Activated effector memory CD4-positive, alpha-beta T cell treated with Interleukin-2 at 50 U/mL for 16 hours (primary cell): ENCODE results near the gene MYOM1.

Experiments
- DNase-seq: peaks from one replicate; pipeline ENCODE4 v3.0.0-alpha.2; 2020

MYOM1 gene

GRCh38 chr18:3111523-3112240 is 108.1 kb downstream of the MYOM1 start:
- no peak for DNase-seq

- DNase-seq, result no peak
Observed at GRCh38 chr18:3110034-3110752, 109.6 kb downstream of the MYOM1 start.

GRCh38 chr18:3107740-3108151 is 112.0 kb downstream of the MYOM1 start:
- DNase-seq, result no peak

- no peak for DNase-seq
Observed at GRCh38 chr18:3104190-3105054, 115.3 kb downstream of the MYOM1 start.

GRCh38 chr18:3103576-3103975 is 116.2 kb downstream of the MYOM1 start:
- DNase-seq, result no peak

- DNase-seq, result no peak
Observed at GRCh38 chr18:3102983-3103382, 116.8 kb downstream of the MYOM1 start.

- no peak for DNase-seq
Observed at GRCh38 chr18:3100498-3101132, 119.2 kb downstream of the MYOM1 start.

GRCh38 chr18:3099327-3099726 is 120.4 kb downstream of the MYOM1 start:
- no peak for DNase-seq

- no peak for DNase-seq
Observed at GRCh38 chr18:3097082-3097481, 122.7 kb downstream of the MYOM1 start.

GRCh38 chr18:3095921-3096320 is 123.8 kb downstream of the MYOM1 start:
- no peak for DNase-seq

- DNase-seq, result no peak
Observed at GRCh38 chr18:3094338-3094684, 125.5 kb downstream of the MYOM1 start.

- no peak for DNase-seq
Observed at GRCh38 chr18:3093624-3094337, 126.0 kb downstream of the MYOM1 start.

GRCh38 chr18:3092727-3093126 is 127.0 kb downstream of the MYOM1 start:
- DNase-seq, result no peak

- no peak for DNase-seq
Observed at GRCh38 chr18:3089579-3089978, 130.2 kb downstream of the MYOM1 start.

GRCh38 chr18:3088449-3088848 is 131.3 kb downstream of the MYOM1 start:
- no peak for DNase-seq

- no peak for DNase-seq
Observed at GRCh38 chr18:3086871-3087270, 132.9 kb downstream of the MYOM1 start.

GRCh38 chr18:3085612-3086011 is 134.2 kb downstream of the MYOM1 start:
- no peak for DNase-seq

GRCh38 chr18:3084206-3084605 is 135.6 kb downstream of the MYOM1 start:
- no peak for DNase-seq

GRCh38 chr18:3083766-3084165 is 136.0 kb downstream of the MYOM1 start:
- no peak for DNase-seq

- no peak for DNase-seq
Observed at GRCh38 chr18:3081584-3081991, 138.2 kb downstream of the MYOM1 start.

- DNase-seq, result no peak
Observed at GRCh38 chr18:3079653-3080052, 140.1 kb downstream of the MYOM1 start.

GRCh38 chr18:3075491-3075890 is 144.3 kb downstream of the MYOM1 start:
- no peak for DNase-seq

- no peak for DNase-seq
Observed at GRCh38 chr18:3074087-3074486, 145.7 kb downstream of the MYOM1 start.
